HepG2 (cell line): ENCODE results near the gene SORL1-AS1.

ENCODE experiments used
- ATAC-seq: fragments of 200-7000 bp; cut with Tn5 transposase; 3 replicates; pipeline ENCODE4 v1.9.1; 2020; ENCODE audit warnings: mild to moderate bottlenecking, moderate library complexity
- BruUV-seq: library from RNA; stranded (reverse); fragments of 400-500 nt; replicated peaks from 2 replicates; lab custom pipeline; 2021; lab: Mats Ljungman, UMichigan
- CTCF ChIA-PET: fragments of 300-600 bp; formaldehyde crosslinking; extraction: SDS; loops from one replicate; lab custom pipeline; 2021; ENCODE audit warnings: low total read pairs, inconsistent platforms, low intra/inter-chr PET ratio; lab: Yijun Ruan, JAX
- POLR2A ChIA-PET: fragments of 350-600 bp; sonication (Branson Sonifier 250); formaldehyde crosslinking; loops from one replicate; lab custom pipeline; 2020; ENCODE audit warnings: antibody characterized with exemption, inconsistent platforms; lab: Yijun Ruan, JAX
- DNase-seq: peaks from one replicate; pipeline ENCODE4 v3.0.0-alpha.2; 2015; ENCODE audit warnings: low spot score
- FAIRE-seq: peaks from 3 replicates; lab custom pipeline; 2011; peaks lifted over from hg19 to GRCh38; lab: Jason Lieb, UNC
- H2AFZ ChIP-seq: one replicate; pipeline ENCODE4 v1.6.1; 2011; ENCODE audit warnings: low read length, inconsistent platforms
- H3K27ac ChIP-seq: fragments of 300-600 bp; 3 replicates; pipeline ENCODE4 v1.8.0; 2011; ENCODE audit warnings: mixed run types, mild to moderate bottlenecking, mixed read lengths, low read length, inconsistent platforms; ENCODE audit not compliant: insufficient read depth; ENCODE audit errors: extremely low read length
- H3K27me3 ChIP-seq, 2 experiments: fragments of 200-600 bp in 1 of 2; 2 replicates in 1 of 2; 3 replicates in 1 of 2; pipeline versions ENCODE4 v1.6.0 to v1.8.0; 2011; ENCODE audit warnings: low read length in 2 of 2, mild to moderate bottlenecking in 2 of 2, moderate library complexity in 2 of 2, inconsistent platforms in 1 of 2; ENCODE audit not compliant: insufficient read depth in 2 of 2, control insufficient read depth in 1 of 2
- H3K36me3 ChIP-seq, 2 experiments: fragments of 200-600 bp in 1 of 2; replicated peaks in 1 of 2; 2 replicates in 1 of 2; 3 replicates in 1 of 2; pipeline versions ENCODE4 v1.5.1 to v1.8.0; 2011; ENCODE audit warnings: low read length in 2 of 2, inconsistent platforms in 1 of 2; ENCODE audit not compliant: insufficient read depth in 2 of 2, control insufficient read depth in 1 of 2
- H3K4me1 ChIP-seq: 2 replicates; pipeline ENCODE4 v1.5.1; 2012; ENCODE audit warnings: low read length, inconsistent platforms; ENCODE audit not compliant: insufficient read depth
- H3K4me2 ChIP-seq: 2 replicates; pipeline ENCODE4 v1.6.0; 2011; ENCODE audit warnings: low read depth, low read length, inconsistent platforms
- H3K4me3 ChIP-seq, 3 experiments: fragments of 200-600 bp in 1 of 3; sonication (generic), shearing (Covaris generic) in 1 of 3; replicated peaks in 1 of 3; 2 replicates each; pipeline ENCODE4 v1.5.1; 2011 to 2016; ENCODE audit warnings: low read length in 3 of 3, inconsistent platforms in 2 of 3, low read depth in 2 of 3, mild to moderate bottlenecking in 2 of 3, control low read depth in 1 of 3, mixed read lengths in 1 of 3; ENCODE audit not compliant: insufficient read depth in 1 of 3
- H3K79me2 ChIP-seq: one replicate; pipeline ENCODE4 v1.6.1; 2011; ENCODE audit warnings: low read length, inconsistent platforms; ENCODE audit not compliant: insufficient read depth
- H3K9ac ChIP-seq: 2 replicates; pipeline ENCODE4 v1.6.0; 2011; ENCODE audit warnings: mild to moderate bottlenecking, low read depth, low read length, inconsistent platforms; ENCODE audit not compliant: insufficient read depth
- H3K9me3 ChIP-seq: 2 replicates; pipeline ENCODE4 v1.5.1; 2012; ENCODE audit warnings: mild to moderate bottlenecking, low read length
- H4K20me1 ChIP-seq: 2 replicates; pipeline ENCODE4 v1.6.0; 2011; ENCODE audit warnings: inconsistent platforms, mild to moderate bottlenecking, low read length, moderate library complexity; ENCODE audit not compliant: insufficient read depth
- CHD4 ChIP-seq: fragments of 200-600 bp; sonication (generic); IDR thresholded peaks from 2 replicates; pipeline ENCODE4 v1.7.0; 2017; ENCODE audit warnings: mild to moderate bottlenecking, low read length, borderline replicate concordance
- ETV5 ChIP-seq: IDR thresholded peaks from 2 replicates; pipeline ENCODE4 v1.6.1; 2018; ENCODE audit warnings: missing biosample characterization, missing genetic modification reagents, inconsistent platforms, borderline replicate concordance
- GABPA ChIP-seq, 2 experiments: IDR thresholded peaks; 2 replicates each; pipeline ENCODE4 v1.6.1; 2011 to 2016; ENCODE audit warnings: low read depth in 2 of 2, low read length in 1 of 2, missing biosample characterization in 1 of 2, missing genetic modification characterization in 1 of 2
- HES4 ChIP-seq: sonication (generic); formaldehyde crosslinking; IDR thresholded peaks from 2 replicates; pipeline ENCODE4 v1.9.0; 2021; ENCODE audit warnings: mild to moderate bottlenecking, missing genetic modification reagents, borderline replicate concordance
- KAT8 ChIP-seq: IDR thresholded peaks from 2 replicates; pipeline ENCODE4 v1.6.1; 2016; ENCODE audit warnings: missing genetic modification reagents, missing compliant biosample characterization
- KDM5A ChIP-seq: fragments of 200-600 bp; sonication (generic); IDR thresholded peaks from 2 replicates; pipeline ENCODE4 v1.7.0; 2018; ENCODE audit warnings: antibody characterized with exemption, mild to moderate bottlenecking, low read length, borderline replicate concordance
- KLF6 ChIP-seq: IDR thresholded peaks from 2 replicates; pipeline ENCODE4 v1.8.0; 2016; ENCODE audit warnings: missing biosample characterization, missing genetic modification reagents
- NBN ChIP-seq: fragments of 450-650 bp; conservative IDR thresholded peaks from 2 replicates; pipeline ENCODE4 v1.6.1; 2017
- NR2C2 ChIP-seq: sonication (generic); formaldehyde crosslinking; IDR thresholded peaks from 2 replicates; pipeline ENCODE4 v1.4.0; 2020; ENCODE audit warnings: missing genetic modification reagents, mild to moderate bottlenecking, moderate library complexity, borderline replicate concordance
- SIX4 ChIP-seq: sonication (generic); formaldehyde crosslinking; IDR thresholded peaks from 2 replicates; pipeline ENCODE4 v1.4.0; 2020; ENCODE audit warnings: missing genetic modification reagents
- TIGD3 ChIP-seq: sonication (generic); formaldehyde crosslinking; IDR thresholded peaks from 2 replicates; pipeline ENCODE4 v1.5.1; 2020; ENCODE audit warnings: mild to moderate bottlenecking, missing genetic modification reagents, borderline replicate concordance
- UBTF ChIP-seq: sonication (generic); formaldehyde crosslinking; IDR thresholded peaks from 2 replicates; pipeline ENCODE4 v1.4.0; 2020; ENCODE audit warnings: mild to moderate bottlenecking, missing genetic modification reagents
- ZNF160 ChIP-seq: sonication (generic); formaldehyde crosslinking; IDR thresholded peaks from 2 replicates; pipeline ENCODE4 v1.8.0; 2022; ENCODE audit warnings: mild to moderate bottlenecking, inconsistent platforms, missing genetic modification reagents
- ZNF431 ChIP-seq: sonication (generic); formaldehyde crosslinking; IDR thresholded peaks from 2 replicates; pipeline ENCODE4 v1.9.0; 2022; ENCODE audit warnings: missing genetic modification reagents, low read depth, mild to moderate bottlenecking, borderline replicate concordance
- ZNF501 ChIP-seq: sonication (generic); formaldehyde crosslinking; IDR thresholded peaks from 2 replicates; pipeline ENCODE4 v1.5.1; 2020; ENCODE audit warnings: mild to moderate bottlenecking, moderate library complexity, missing genetic modification reagents
- WGBS: methylation state at CpG from one replicate; pipeline ENCODE4 v1.1.6; 2017; ENCODE audit warnings: low lambda C conversion rate; 5-methylcytosine and 5-hydroxymethylcytosine counted together
- in situ Hi-C: cut with HindIII; loops from 2 replicates; pipeline ENCODE4 v1.10.0; 2017; ENCODE audit warnings: low pct_unique_long_range_greater_than_20kb; ENCODE audit not compliant: extremely low pct_ligation_motif_present
- intact Hi-C: fragments of 100-400 bp; cut with micrococcal nuclease; formaldehyde crosslinking; loops from one replicate; pipeline ENCODE4 v1.10.0; 2022; ENCODE audit not compliant: unreplicated experiment

Gene SORL1-AS1

GRCh38 chr11:121473064-121473777, 20.5 kb upstream of the SORL1-AS1 start:
- POLR2A ChIA-PET: no interaction called here
- peaks cover 46% of the 10 kb centered on the region; the same call in 1 of the 2 replicates for H4K20me1 ChIP-seq
- peaks cover 31 to 58% of the 10 kb centered on the region in 2 experiments for H3K36me3 ChIP-seq
- DNase-seq: no peak
- ATAC-seq: no peak
- H3K9me3 ChIP-seq: no peaks in the 10 kb centered on the region
- intact Hi-C loops: no loop called here
- in situ Hi-C loops: no loop called here
- 95% methylated on average over 6 of the region's 8 CpGs for WGBS
- no peaks in the 10 kb centered on the region for H3K27me3 ChIP-seq
- H3K79me2 ChIP-seq: peaks cover 41% of the 10 kb centered on the region
- FAIRE-seq: no peak
- TF ChIP-seq KAT8 (CRISPR knock-in tag): no peak
- TF ChIP-seq ZNF501 (CRISPR knock-in tag): no peak
- no peak for TF ChIP-seq SIX4 (CRISPR knock-in tag)
- no peak for TF ChIP-seq ETV5 (CRISPR knock-in tag)
- TF ChIP-seq NBN: no peak
- TF ChIP-seq TIGD3 (CRISPR knock-in tag): no peak
- no peak for TF ChIP-seq NR2C2 (CRISPR knock-in tag)
- CTCF ChIA-PET: no interaction called here
- no peak overlapping the region for H3K27ac ChIP-seq
- no peak overlapping the region for H2AFZ ChIP-seq
- no peak overlapping the region for H3K4me2 ChIP-seq
- peaks cover 37% of the 10 kb centered on the region for H3K4me1 ChIP-seq
- H3K4me3 ChIP-seq: no peak overlapping the region
- BruUV-seq: no TSS peak
- no peak overlapping the region for H3K9ac ChIP-seq

- ChIA-PET POLR2A (no interaction called here), CTCF (no interaction called here)
- FAIRE-seq (no peak), ATAC-seq (no peak), DNase-seq (no peak)
- peaks cover 49% of the 10 kb centered on the region; the same call in 1 of the 2 replicates for H4K20me1 ChIP-seq
- 100% methylated on average over 1 of the region's 2 CpGs for WGBS
- intact Hi-C loops: no loop called here
- H3K4me2 ChIP-seq: no peak overlapping the region
- H3K27me3 ChIP-seq: no peaks in the 10 kb centered on the region
- H3K9ac ChIP-seq: no peak overlapping the region
- peaks cover 47% of the 10 kb centered on the region for H3K79me2 ChIP-seq
- H3K4me1 ChIP-seq: peaks cover 44% of the 10 kb centered on the region
- in situ Hi-C loops: no loop called here
- peaks cover 30 to 52% of the 10 kb centered on the region in 2 experiments for H3K36me3 ChIP-seq
- H3K4me3 ChIP-seq: no peak overlapping the region
- H3K9me3 ChIP-seq: no peaks in the 10 kb centered on the region
- no TSS peak for BruUV-seq
- H3K27ac ChIP-seq: no peak overlapping the region
- H2AFZ ChIP-seq: no peak overlapping the region
- TF ChIP-seq KDM5A (no peak), GABPA (IDR thresholded peaks at IDR 0.05; ENCODE audit: low read depth, low read length) (no peak), GABPA (CRISPR knock-in tag; IDR thresholded peaks at IDR 0.05; ENCODE audit: low read depth) (no peak), ZNF431 (no peak), KLF6 (CRISPR knock-in tag) (no peak), ZNF160 (CRISPR knock-in tag) (no peak), NBN (no peak), UBTF (no peak), CHD4 (no peak), HES4 (CRISPR knock-in tag) (no peak)
Observed at GRCh38 chr11:121472312-121472711, 19.5 kb upstream of the SORL1-AS1 start.
